ENCODE measurements around the gene TAF1D.

TAF1D gene

GRCh38 chr11:93756748-93757147 lies 15.5 kb upstream of the TAF1D start:
- TF ChIP-seq SNAI2 (CRISPR knock-in tag; IDR thresholded peaks at IDR 0.05), result no peak
- no peak for TF ChIP-seq ZNF565 (CRISPR knock-in tag; conservative IDR thresholded peaks at IDR 0.05; ENCODE audit: low read depth)
- no peak for TF ChIP-seq ISL1 (CRISPR knock-in tag; IDR thresholded peaks at IDR 0.05)
- TF ChIP-seq ESRRG (CRISPR knock-in tag; IDR thresholded peaks at IDR 0.05), result no peak
- no peak for TF ChIP-seq ZNF8 (CRISPR knock-in tag; IDR thresholded peaks at IDR 0.05)
- ATAC-seq, result no peak

GRCh38 chr11:93753241-93753640 lies 11.9 kb upstream of the TAF1D start:
- ATAC-seq, result no peak
- TF ChIP-seq PATZ1 (CRISPR knock-in tag; IDR thresholded peaks at IDR 0.05; ENCODE audit: borderline replicate concordance), result no peak
- TF ChIP-seq ZNF70 (CRISPR knock-in tag; IDR thresholded peaks at IDR 0.05), result no peak
- TF ChIP-seq ARNTL (CRISPR knock-in tag; IDR thresholded peaks at IDR 0.05; ENCODE audit: borderline replicate concordance, low read depth), result no peak
- TF ChIP-seq RARB (CRISPR knock-in tag; IDR thresholded peaks at IDR 0.05), result no peak
- TF ChIP-seq CREB5 (CRISPR knock-in tag; IDR thresholded peaks at IDR 0.05; ENCODE audit: low read depth), result no peak
- TF ChIP-seq GLIS3 (CRISPR knock-in tag; IDR thresholded peaks at IDR 0.05), result no peak
- TF ChIP-seq TOX (CRISPR knock-in tag; IDR thresholded peaks at IDR 0.05; ENCODE audit: borderline replicate concordance), result no peak
- TF ChIP-seq BACH2 (CRISPR knock-in tag; IDR thresholded peaks at IDR 0.05; ENCODE audit: borderline replicate concordance), result no peak
- no peak for TF ChIP-seq CSRNP3 (CRISPR knock-in tag; IDR thresholded peaks at IDR 0.05)
- TF ChIP-seq POU6F1 (CRISPR knock-in tag; IDR thresholded peaks at IDR 0.05; ENCODE audit: borderline replicate concordance, low read depth), result no peak
- TF ChIP-seq ZNF565 (CRISPR knock-in tag; conservative IDR thresholded peaks at IDR 0.05; ENCODE audit: low read depth), result no peak
- TF ChIP-seq ISL1 (CRISPR knock-in tag; IDR thresholded peaks at IDR 0.05), result no peak
- no peak for TF ChIP-seq ZNF8 (CRISPR knock-in tag; IDR thresholded peaks at IDR 0.05)
- TF ChIP-seq ZFP3 (CRISPR knock-in tag; IDR thresholded peaks at IDR 0.05), result no peak
- no peak for TF ChIP-seq OSR1 (CRISPR knock-in tag; IDR thresholded peaks at IDR 0.05)

GRCh38 chr11:93751001-93751400 lies 9.7 kb upstream of the TAF1D start:
- TF ChIP-seq TOX (CRISPR knock-in tag; IDR thresholded peaks at IDR 0.05; ENCODE audit: borderline replicate concordance) (no peak), ZNF565 (CRISPR knock-in tag; conservative IDR thresholded peaks at IDR 0.05; ENCODE audit: low read depth) (no peak), BACH2 (CRISPR knock-in tag; IDR thresholded peaks at IDR 0.05; ENCODE audit: borderline replicate concordance) (no peak), CSDC2 (CRISPR knock-in tag; IDR thresholded peaks at IDR 0.05) (no peak), ZFP30 (CRISPR knock-in tag; IDR thresholded peaks at IDR 0.05) (no peak), GLIS3 (CRISPR knock-in tag; IDR thresholded peaks at IDR 0.05) (no peak), ZFP3 (CRISPR knock-in tag; IDR thresholded peaks at IDR 0.05) (no peak), ZNF70 (CRISPR knock-in tag; IDR thresholded peaks at IDR 0.05) (no peak), ARNTL (CRISPR knock-in tag; IDR thresholded peaks at IDR 0.05; ENCODE audit: borderline replicate concordance, low read depth) (no peak)
- ATAC-seq, result no peak

GRCh38 chr11:93747122-93747521 lies 5.8 kb upstream of the TAF1D start:
- TF ChIP-seq CREB5 (CRISPR knock-in tag; IDR thresholded peaks at IDR 0.05; ENCODE audit: low read depth) (no peak), ZFP3 (CRISPR knock-in tag; IDR thresholded peaks at IDR 0.05) (no peak), ZFP30 (CRISPR knock-in tag; IDR thresholded peaks at IDR 0.05) (no peak), BACH2 (CRISPR knock-in tag; IDR thresholded peaks at IDR 0.05; ENCODE audit: borderline replicate concordance) (no peak), TCF4 (CRISPR knock-in tag; IDR thresholded peaks at IDR 0.05; ENCODE audit: borderline replicate concordance) (no peak), OSR1 (CRISPR knock-in tag; IDR thresholded peaks at IDR 0.05) (no peak), TOX (CRISPR knock-in tag; IDR thresholded peaks at IDR 0.05; ENCODE audit: borderline replicate concordance) (no peak), ZC3H10 (CRISPR knock-in tag; IDR thresholded peaks at IDR 0.05) (no peak), GLIS3 (CRISPR knock-in tag; IDR thresholded peaks at IDR 0.05) (no peak), ZNF565 (CRISPR knock-in tag; conservative IDR thresholded peaks at IDR 0.05; ENCODE audit: low read depth) (no peak), ZNF8 (CRISPR knock-in tag; IDR thresholded peaks at IDR 0.05) (no peak), ISL1 (CRISPR knock-in tag; IDR thresholded peaks at IDR 0.05) (no peak), ZNF70 (CRISPR knock-in tag; IDR thresholded peaks at IDR 0.05) (no peak), PPARA (CRISPR knock-in tag; IDR thresholded peaks at IDR 0.05; ENCODE audit: borderline replicate concordance) (no peak), POU6F1 (CRISPR knock-in tag; IDR thresholded peaks at IDR 0.05; ENCODE audit: borderline replicate concordance, low read depth) (no peak)
- no peak for ATAC-seq
